CD4-positive, alpha-beta T cell treated with Interferon alpha-2 for 1 hour (primary cell): ENCODE measurements around the gene THTPA.

Experiments used
- DNase-seq, 2 donors: peaks; one replicate each; pipeline ENCODE4 v3.0.0-alpha.2; 2020 to 2022

Gene THTPA

GRCh38 chr14:23556700-23557440 is 799 bp downstream of the THTPA start:
- no peak for DNase-seq

- DNase-seq, result no peak
These were observed 1.4 kb downstream of the THTPA start for GRCh38 chr14:23557521-23557920.

- no peak for DNase-seq
These were observed 1.9 kb downstream of the THTPA start for GRCh38 chr14:23557946-23558345.

- DNase-seq, result no peak
These were observed 2.4 kb downstream of the THTPA start for GRCh38 chr14:23558346-23559009.

GRCh38 chr14:23559010-23559925 is 3.2 kb downstream of the THTPA start:
- DNase-seq, result peak; percentile 57 to 74

GRCh38 chr14:23559926-23560520 is 4.0 kb downstream of the THTPA start:
- DNase-seq, result no peak

GRCh38 chr14:23561259-23561658 is 5.2 kb downstream of the THTPA start:
- DNase-seq, result no peak

- DNase-seq, result no peak
These were observed 6.1 kb downstream of the THTPA start for GRCh38 chr14:23561873-23562821.

GRCh38 chr14:23562822-23563472 is 6.9 kb downstream of the THTPA start:
- DNase-seq, result peak; percentile 49 to 68

GRCh38 chr14:23563473-23564180 is 7.6 kb downstream of the THTPA start:
- DNase-seq, result no peak

GRCh38 chr14:23564181-23564812 is 8.2 kb downstream of the THTPA start:
- DNase-seq, result no peak

- DNase-seq, result no peak
These were observed 8.8 kb downstream of the THTPA start for GRCh38 chr14:23564876-23565275.

GRCh38 chr14:23565626-23566025 is 9.6 kb downstream of the THTPA start:
- no peak for DNase-seq

- no peak for DNase-seq
These were observed 10.2 kb downstream of the THTPA start for GRCh38 chr14:23566112-23566777.

GRCh38 chr14:23566778-23567185 is 10.7 kb downstream of the THTPA start:
- no peak for DNase-seq

- DNase-seq, result peak; percentile 84 to 88
These were observed 11.3 kb downstream of the THTPA start, which contains the start of gene AP1G2 for GRCh38 chr14:23567186-23568020. Gene AP1G2, minus strand, starts transcription at chr14:23567791. Its CDS starts 477 bp downstream, at chr14:23567314.

- no peak for DNase-seq
These were observed 12.0 kb downstream of the THTPA start for GRCh38 chr14:23568021-23568599.
